NT2/D1 (cell line): ENCODE data around the gene OR2S2.

Experiments used
- DNase-seq: peaks from one replicate; pipeline ENCODE4 v3.0.0-alpha.2; 2011; ENCODE audit warnings: low read depth, low spot score
- H3K27me3 ChIP-seq: 2 replicates; pipeline ENCODE4 v1.6.0; 2011; ENCODE audit warnings: mild to moderate bottlenecking; ENCODE audit not compliant: insufficient read length, insufficient read depth
- H3K36me3 ChIP-seq: 2 replicates; pipeline ENCODE4 v1.6.1; 2011; ENCODE audit warnings: mild to moderate bottlenecking, low read length, mixed read lengths; ENCODE audit not compliant: insufficient read depth, insufficient read length
- H3K4me1 ChIP-seq: 2 replicates; pipeline ENCODE4 v1.5.1; 2011; ENCODE audit not compliant: insufficient read depth, insufficient read length
- H3K4me3 ChIP-seq: 2 replicates; pipeline ENCODE4 v1.5.1; 2011; ENCODE audit warnings: low read depth; ENCODE audit not compliant: insufficient read length
- H3K9ac ChIP-seq: 2 replicates; pipeline ENCODE4 v1.6.0; 2011; ENCODE audit warnings: low read depth; ENCODE audit not compliant: insufficient read length
- H3K9me3 ChIP-seq: 2 replicates; pipeline ENCODE4 v1.5.1; 2011; ENCODE audit warnings: mild to moderate bottlenecking, low read length; ENCODE audit not compliant: insufficient read depth
- SUZ12 ChIP-seq: IDR thresholded peaks from 2 replicates; pipeline ENCODE4 v1.6.1; 2011; ENCODE audit not compliant: insufficient read length, insufficient read depth; ENCODE audit errors: extremely low read depth
- YY1 ChIP-seq: IDR thresholded peaks from 2 replicates; pipeline ENCODE4 v1.6.1; 2011; ENCODE audit not compliant: insufficient read length, insufficient read depth
- ZNF274 ChIP-seq: IDR thresholded peaks from 2 replicates; pipeline ENCODE4 v1.6.1; 2011; ENCODE audit warnings: mild to moderate bottlenecking, low read depth, low read length

Gene OR2S2

DNA sequence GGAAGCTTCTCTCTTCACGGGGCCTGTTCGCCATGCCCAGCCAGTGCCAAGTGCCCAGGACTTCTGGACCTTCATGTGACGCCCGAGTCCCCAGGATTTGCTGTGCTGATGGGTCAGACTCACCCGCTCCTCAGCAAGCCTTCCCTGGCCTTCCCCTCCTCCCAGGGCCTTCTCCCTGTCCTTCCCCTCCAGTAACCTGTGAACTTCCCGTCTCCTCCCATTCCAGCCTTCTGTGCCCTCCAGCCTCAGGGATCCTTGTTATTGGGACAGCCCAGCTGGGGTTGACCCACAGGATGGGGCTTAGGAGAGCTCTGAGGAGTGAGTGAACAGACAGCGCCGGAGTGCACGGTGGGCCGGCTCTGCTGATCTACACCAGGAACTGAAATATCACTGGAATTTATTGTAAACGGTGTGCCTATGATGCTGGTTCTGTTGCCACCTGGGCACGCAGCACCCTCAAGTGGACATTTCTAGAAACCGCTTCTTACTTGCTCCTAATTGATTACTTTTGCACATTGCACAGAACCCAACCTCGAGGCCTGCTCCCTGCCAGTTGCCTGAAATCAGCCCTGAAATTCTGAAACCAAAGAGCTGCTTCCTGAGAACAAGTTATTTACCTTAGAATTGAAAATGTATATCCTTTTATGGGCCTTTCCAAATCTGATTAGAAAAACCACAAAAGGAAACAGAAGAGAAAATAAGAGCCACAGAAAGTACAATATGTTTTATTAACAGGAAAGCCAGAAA is 47.2 kb downstream of the OR2S2 start:
- DNase-seq, result no peak
- no peaks in the 10 kb centered on the region for H3K9me3 ChIP-seq
- H3K27me3 ChIP-seq, result no peaks in the 10 kb centered on the region
- H3K36me3 ChIP-seq, result no peaks in the 10 kb centered on the region
- H3K4me3 ChIP-seq, result no peak overlapping the region
- H3K9ac ChIP-seq, result no peak overlapping the region
- peaks cover 37% of the 10 kb centered on the region for H3K4me1 ChIP-seq
- TF ChIP-seq ZNF274 (no peak), SUZ12 (no peak), YY1 (no peak)

GRCh38 chr9:35909687-35910612 is 48.0 kb downstream of the OR2S2 start:
- no peaks in the 10 kb centered on the region for H3K36me3 ChIP-seq
- no peak for DNase-seq
- peaks cover 44% of the 10 kb centered on the region for H3K4me1 ChIP-seq
- no peaks in the 10 kb centered on the region for H3K9me3 ChIP-seq
- H3K9ac ChIP-seq, result peak overlapping the region; percentile 36
- no peaks in the 10 kb centered on the region for H3K27me3 ChIP-seq
- H3K4me3 ChIP-seq, result no peak overlapping the region
- TF ChIP-seq YY1 (no peak), ZNF274 (no peak), SUZ12 (no peak)

- no peaks in the 10 kb centered on the region for H3K27me3 ChIP-seq
- H3K9me3 ChIP-seq, result no peaks in the 10 kb centered on the region
- H3K4me3 ChIP-seq, result peak within 1 kb of the TSS; percentile 6
- DNase-seq, result no peak
- peak within 1 kb of the TSS; percentile 61 for H3K9ac ChIP-seq
- H3K4me1 ChIP-seq, result peaks cover 46% of the 10 kb centered on the region
- no peak for TF ChIP-seq SUZ12
- no peak for TF ChIP-seq ZNF274
- no peak for TF ChIP-seq YY1
- H3K36me3 ChIP-seq, result no peaks in the 10 kb centered on the region
Observed at GRCh38 chr9:35909274-35909673, 48.7 kb downstream of the OR2S2 start, which contains the start of gene SPAAR. Gene SPAAR, plus strand, starts transcription at chr9:35909490. Its CDS starts 974 bp downstream, at chr9:35910464.

- Histone ChIP-seq H3K4me3 (peak overlapping the region; percentile 6), H3K9me3 (no peaks in the 10 kb centered on the region), H3K4me1 (peaks cover 44% of the 10 kb centered on the region), H3K36me3 (no peaks in the 10 kb centered on the region), H3K9ac (peak overlapping the region; percentile 61), H3K27me3 (no peaks in the 10 kb centered on the region)
- TF ChIP-seq ZNF274, result no peak
- no peak for TF ChIP-seq SUZ12
- TF ChIP-seq YY1, result no peak
- no peak for DNase-seq
Observed at GRCh38 chr9:35908504-35909125, 49.3 kb downstream of the OR2S2 start.

DNA sequence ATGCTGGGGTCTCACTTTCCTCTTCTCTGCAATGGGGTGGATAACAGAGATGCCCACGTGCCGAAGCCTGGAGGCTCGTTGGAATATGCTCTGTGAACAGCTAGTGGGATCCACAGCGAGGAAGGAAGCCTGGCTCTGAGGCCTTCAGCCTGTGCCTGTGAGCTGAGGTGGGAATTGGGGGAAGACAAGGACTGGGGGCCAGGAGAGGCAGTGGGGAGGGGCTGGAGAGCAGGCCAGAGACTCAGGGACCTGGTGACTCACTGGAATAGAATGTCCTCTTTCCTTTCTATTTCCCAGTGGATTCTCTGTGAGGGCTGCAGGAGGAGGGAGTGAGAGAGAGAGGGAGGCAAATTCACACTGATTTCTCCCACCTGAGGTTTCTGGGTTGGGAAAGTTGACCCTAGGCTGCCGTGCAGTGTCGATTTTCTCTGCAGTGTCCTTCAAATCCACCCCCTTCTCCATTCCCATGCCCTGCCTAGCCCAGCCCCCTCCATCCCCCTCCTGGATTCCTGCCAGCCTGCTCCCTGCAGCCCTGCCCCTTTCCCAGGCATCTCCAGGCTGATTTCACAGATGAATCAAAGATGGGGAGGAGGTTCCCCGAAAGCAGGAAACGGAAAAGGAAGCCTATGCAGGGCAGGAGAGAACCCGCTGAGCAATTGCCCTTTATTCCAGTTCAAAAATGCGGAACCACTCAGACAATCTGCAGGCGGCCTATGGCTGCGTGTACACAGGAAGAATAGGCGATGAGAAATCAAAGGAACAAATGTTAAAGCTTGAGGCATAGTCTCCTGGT is 50.0 kb downstream of the OR2S2 start:
- H3K4me1 ChIP-seq, result peaks cover 44% of the 10 kb centered on the region
- peak; percentile 90 for DNase-seq
- TF ChIP-seq SUZ12, result no peak
- TF ChIP-seq YY1, result no peak
- no peak for TF ChIP-seq ZNF274

More for the DNA sequence above, 50.0 kb downstream of the OR2S2 start:
- Histone ChIP-seq H3K27me3 (no peaks in the 10 kb centered on the region), H3K9me3 (no peaks in the 10 kb centered on the region), H3K4me3 (peak overlapping the region; percentile 6), H3K9ac (peak overlapping the region; percentile 61), H3K36me3 (no peaks in the 10 kb centered on the region)
